HG03354 (cell line): ENCODE results near the gene LGALS12.

Source experiments
- ATAC-seq: cut with Tn5 transposase; IDR thresholded peaks from one replicate; pipeline ENCODE4 v1.9.1; 2021; ENCODE audit warnings: mild to moderate bottlenecking; ENCODE audit not compliant: unreplicated experiment, poor library complexity, severe bottlenecking

LGALS12 gene

DNA sequence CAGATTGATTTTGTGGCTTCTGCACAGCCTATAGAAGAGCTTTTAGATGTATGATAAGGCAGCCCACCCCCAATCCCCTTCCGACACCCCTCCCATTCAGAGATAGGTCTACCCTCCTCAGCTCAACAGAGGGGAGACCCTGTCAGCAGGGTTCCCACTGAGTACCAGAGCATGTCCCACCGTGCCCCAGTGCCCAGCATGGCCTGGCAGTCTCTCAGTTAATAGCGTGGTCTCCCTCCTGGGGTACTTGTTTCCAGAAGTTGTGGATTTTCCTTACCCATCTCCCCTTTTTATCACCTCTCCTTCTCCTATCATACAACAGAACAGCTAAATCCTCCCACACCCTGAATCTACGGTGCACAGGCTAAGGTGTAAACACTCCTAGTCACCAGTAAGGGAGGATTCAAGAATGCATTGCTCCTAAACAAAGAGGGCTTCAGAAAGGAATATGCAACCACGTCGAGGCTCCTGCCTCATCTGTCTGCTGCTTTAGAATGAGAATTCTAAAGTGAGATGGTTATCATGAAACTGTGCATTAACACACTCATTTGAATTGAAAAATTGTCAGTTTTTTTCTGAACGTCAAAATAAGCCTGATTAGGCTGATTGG, 50.6 kb downstream of the LGALS12 start:
- no peak for ATAC-seq

DNA sequence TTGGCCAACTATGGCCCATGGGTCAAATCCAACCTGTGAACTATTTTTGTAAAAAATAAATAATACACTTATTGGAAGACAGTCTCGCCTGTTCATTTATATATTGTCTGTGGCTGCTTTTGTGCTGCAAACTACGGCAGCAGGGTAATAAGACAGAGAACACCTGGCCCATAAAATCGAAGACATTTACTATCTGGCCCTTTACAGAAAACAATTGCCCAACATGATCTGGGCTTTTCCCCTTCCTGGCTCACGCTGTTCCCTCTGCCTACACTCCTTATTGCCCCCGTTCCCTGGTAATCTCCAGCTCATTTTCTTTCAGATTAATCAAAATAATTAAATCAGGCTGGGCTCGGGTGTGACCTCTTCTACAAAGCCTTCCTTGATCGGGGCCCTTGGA, 51.7 kb downstream of the LGALS12 start:
- ATAC-seq: no peak

DNA sequence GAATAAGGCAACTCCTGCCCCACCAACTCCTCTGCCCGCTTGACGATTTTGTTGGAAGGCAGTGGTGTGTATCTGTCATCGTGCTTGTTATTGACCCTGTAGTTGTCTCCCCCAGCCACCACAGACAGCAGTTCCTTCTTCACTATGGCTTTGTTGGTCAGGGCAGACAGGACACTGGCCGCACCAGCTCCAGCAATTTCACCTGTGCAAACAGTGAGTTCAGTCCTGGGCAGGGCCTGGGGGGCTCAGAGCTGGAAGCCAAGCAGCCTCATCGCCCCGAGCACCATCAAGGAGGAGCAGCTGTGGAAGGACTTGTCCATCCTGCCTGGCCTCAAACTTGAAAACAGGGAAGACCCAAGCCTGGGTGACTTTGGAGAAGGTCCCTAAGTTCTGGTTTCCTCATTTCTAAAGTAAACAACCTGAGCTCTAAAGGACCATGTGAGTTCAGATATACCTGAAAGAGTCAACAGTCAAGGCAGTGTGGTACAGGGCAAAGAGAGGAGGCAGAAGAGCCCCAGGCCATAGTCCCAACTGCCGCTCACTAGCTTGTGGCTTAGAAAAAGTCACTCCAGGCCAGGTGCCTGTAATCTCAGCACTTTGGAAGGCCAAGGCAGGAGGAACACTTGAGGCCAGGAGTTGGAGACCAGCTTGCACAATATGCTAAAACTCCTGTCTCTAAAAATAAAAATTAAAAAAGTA, 52.7 kb downstream of the LGALS12 start:
- ATAC-seq: no peak

DNA sequence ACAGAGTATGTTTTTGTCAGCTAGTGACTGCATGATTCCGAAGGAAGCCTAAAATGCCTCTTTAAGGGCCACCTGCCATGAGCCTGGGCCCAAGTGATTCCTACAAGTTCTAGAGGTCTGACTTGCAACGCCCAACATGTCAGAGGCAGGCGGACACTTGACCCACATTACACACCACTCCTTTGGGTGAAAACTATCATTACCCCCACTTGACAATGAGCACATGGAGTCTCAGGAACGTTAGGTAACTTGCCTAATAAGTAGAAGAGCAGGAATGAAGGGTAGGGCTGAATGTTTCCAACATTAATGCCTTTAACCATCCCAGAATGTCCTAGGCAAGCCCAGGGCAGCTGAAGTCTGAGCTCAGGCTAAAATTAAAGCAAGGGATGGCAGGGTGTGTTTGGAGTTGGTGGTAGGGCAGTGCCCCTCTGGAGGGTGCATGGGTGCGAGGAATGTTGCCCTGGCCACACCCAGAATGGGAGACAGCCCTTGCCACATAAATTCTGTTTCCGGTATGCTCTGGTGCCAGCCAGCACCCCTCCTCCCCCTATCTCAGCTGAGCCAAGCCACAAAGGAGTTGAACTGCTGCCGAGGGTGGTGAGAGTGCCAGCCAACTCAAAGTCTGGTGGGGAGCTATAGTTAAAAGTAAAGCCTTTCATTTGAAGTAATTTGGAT, 54.8 kb downstream of the LGALS12 start:
- no peak for ATAC-seq

GRCh38 chr11:63563201-63564055, 57.5 kb downstream of the LGALS12 start, which contains the start of gene PLAAT2:
Gene PLAAT2, minus strand, starts transcription at chr11:63563379. Its CDS starts 55 bp downstream, at chr11:63563324.
- no peak for ATAC-seq

- peak; percentile 65 for ATAC-seq
Measured at GRCh38 chr11:63564056-63564774, 58.3 kb downstream of the LGALS12 start.

- no peak for ATAC-seq
Measured at GRCh38 chr11:63564784-63565350, 59.0 kb downstream of the LGALS12 start.
